ENCODE data around the gene HUS1B. TPM values are rescaled to one million over a fixed set of nuclear protein-coding genes. Genes with fewer than 3 reads are reported as not detected.

HUS1B gene
- total and polyA plus RNA-seq, 2 donors (not counting 3 experiments of a cell fraction or from before 2014, with no cell fraction given) = 0.25 to 1.2 TPM

GRCh38 chr6:654136-654535 is 2.8 kb downstream of the HUS1B start:
- no peak overlapping the region for H3K4me2 ChIP-seq (ENCODE audit: insufficient read depth, low read length)
- H3K9me1 ChIP-seq (replicated peaks; ENCODE audit: control insufficient read depth, extremely low read depth, insufficient read depth, low read length) = no peaks in the 10 kb centered on the region
- H3K27me3 ChIP-seq (ENCODE audit: control insufficient read depth in 2 of 2, insufficient read depth in 2 of 2, low read length in 2 of 2) = no peaks in the 10 kb centered on the region
- H3K9me3 ChIP-seq (replicated peaks; ENCODE audit: control insufficient read depth, insufficient read depth, low read length) = no peaks in the 10 kb centered on the region
- no TSS peak for BruUV-seq (replicated peaks)
- DNase-seq (ENCODE audit: low read depth, low spot score) = peak; percentile 10
- H4K20me1 ChIP-seq (replicated peaks; ENCODE audit: control insufficient read depth, extremely low read depth, insufficient read depth, low read length) = no peaks in the 10 kb centered on the region
- TF ChIP-seq MYC (IDR thresholded peaks at IDR 0.05; ENCODE audit: low read depth, low read length) = no peak
- TF ChIP-seq FOS (IDR thresholded peaks at IDR 0.05; ENCODE audit: borderline replicate concordance, insufficient read depth, low read length) = no peak
- no peak for TF ChIP-seq EZH2 (IDR thresholded peaks at IDR 0.05; ENCODE audit: borderline replicate concordance, low read depth, low read length, severe bottlenecking)
- no peak for TF ChIP-seq JUN (IDR thresholded peaks at IDR 0.05; ENCODE audit: borderline replicate concordance, insufficient read depth, insufficient read length, low read depth)
- TF ChIP-seq POLR2AphosphoS5 (IDR thresholded peaks at IDR 0.05; ENCODE audit: insufficient read depth, low read depth, low read length) = no peak
- TF ChIP-seq CTCF (IDR thresholded peaks at IDR 0.05; ENCODE audit: extremely low read depth in 1 of 2, insufficient read depth in 1 of 2, low read depth in 1 of 2, low read length in 2 of 2) = no peak
- no peak for TF ChIP-seq GATA2 (IDR thresholded peaks at IDR 0.05; ENCODE audit: insufficient read depth, insufficient read length, low read depth, low read length)
- H3K4me3 ChIP-seq (replicated peaks in 1 of 3; ENCODE audit: insufficient read depth in 1 of 3, low read depth in 1 of 3, low read length in 3 of 3) = no peak overlapping the region
- intact Hi-C loops (cut with micrococcal nuclease) = no loop called here
- peaks cover 20% of the 10 kb centered on the region for H3K79me2 ChIP-seq (ENCODE audit: control insufficient read depth, insufficient read depth, low read length)
- H2AFZ ChIP-seq (ENCODE audit: low read depth, low read length) = no peak overlapping the region
- no peak overlapping the region for H3K9ac ChIP-seq (replicated peaks; ENCODE audit: extremely low read depth, insufficient read depth, low read length)
- H3K27ac ChIP-seq (ENCODE audit: insufficient read depth, low read depth, low read length) = no peak overlapping the region
- POLR2A ChIA-PET = no interaction called here
- H3K36me3 ChIP-seq (ENCODE audit: control insufficient read depth in 2 of 2, extremely low read depth in 1 of 2, insufficient read depth in 2 of 2, low read length in 2 of 2) = peaks cover 0 to 2% of the 10 kb centered on the region in 2 experiments
- no peak for FAIRE-seq
- H3K4me1 ChIP-seq (ENCODE audit: control insufficient read depth, extremely low read depth, insufficient read depth, low read length) = no peaks in the 10 kb centered on the region
- dilution Hi-C loops (cut with MboI; ENCODE audit: extremely low pct_ligation_motif_present, low sequenced_read_pairs) = no loop called here
- CTCF ChIA-PET = interaction anchor here (1.3 to 2.4 kb wide), 2 partner anchors 61 to 68 kb away, joined by 4 to 11 read pairs; no protein-coding TSS in a partner anchor

All from endothelial cell of umbilical vein (primary cell).